ENCODE data around the gene DGCR2.

Gene DGCR2

GRCh38 chr22:19146215-19146968 lies 24.2 kb upstream of the DGCR2 start:
- no peak for DNase-seq
- Histone ChIP-seq H3F3A (ENCODE audit: insufficient read depth, low read length) (no peaks in the 10 kb centered on the region), H3K9me3 (replicated peaks; ENCODE audit: insufficient read depth, low read length) (no peaks in the 10 kb centered on the region), H3K9ac (ENCODE audit: low read length) (no peak overlapping the region), H3K4me3 (ENCODE audit: low read length) (no peak overlapping the region), H3K36me3 (replicated peaks; ENCODE audit: insufficient read depth, low read length) (no peaks in the 10 kb centered on the region), H3K27ac (ENCODE audit: low read length) (no peak overlapping the region), H3K27me3 (replicated peaks; ENCODE audit: insufficient read depth, low read length) (peaks cover 32% of the 10 kb centered on the region), H3K4me2 (ENCODE audit: low read depth, low read length) (no peak overlapping the region), H3K4me1 (ENCODE audit: low read length) (no peaks in the 10 kb centered on the region), H3K79me2 (ENCODE audit: low read length) (peaks cover 22% of the 10 kb centered on the region), H4K20me1 (ENCODE audit: insufficient read depth, low read length) (no peaks in the 10 kb centered on the region), H3K9me2 (replicated peaks; ENCODE audit: insufficient read depth, low read length) (no peaks in the 10 kb centered on the region), H2AFZ (ENCODE audit: low read length) (no peak overlapping the region)
- no peak for TF ChIP-seq EZH2 (optimal IDR thresholded peaks at IDR 0.05; ENCODE audit: low read depth, low read length)
- TF ChIP-seq CTCF (IDR thresholded peaks at IDR 0.05; ENCODE audit: low read length), result 0 out of 2 replicates have a peak, but pooled peaks have one; percentile 5

GRCh38 chr22:19143967-19144400 lies 21.8 kb upstream of the DGCR2 start:
- DNase-seq, result no peak
- H3K27me3 ChIP-seq (replicated peaks; ENCODE audit: insufficient read depth, low read length), result peaks cover 18% of the 10 kb centered on the region
- H3K4me3 ChIP-seq (ENCODE audit: low read length), result peak overlapping the region; percentile 98
- H3K79me2 ChIP-seq (ENCODE audit: low read length), result peaks cover 22% of the 10 kb centered on the region
- peak overlapping the region; percentile 94 for H2AFZ ChIP-seq (ENCODE audit: low read length)
- H3K4me2 ChIP-seq (ENCODE audit: low read depth, low read length), result peak overlapping the region; percentile 96
- H3K27ac ChIP-seq (ENCODE audit: low read length), result peak overlapping the region; percentile 18; the same call in 1 of the 2 replicates
- H3K9me3 ChIP-seq (replicated peaks; ENCODE audit: insufficient read depth, low read length), result no peaks in the 10 kb centered on the region
- TF ChIP-seq CTCF (IDR thresholded peaks at IDR 0.05; ENCODE audit: low read length) (no peak), EZH2 (optimal IDR thresholded peaks at IDR 0.05; ENCODE audit: low read depth, low read length) (no peak), EZH2phosphoT487 (IDR thresholded peaks at IDR 0.05; ENCODE audit: low read length) (no peak)
- H3K36me3 ChIP-seq (replicated peaks; ENCODE audit: insufficient read depth, low read length), result no peaks in the 10 kb centered on the region
- peak overlapping the region; percentile 84 for H3K9ac ChIP-seq (ENCODE audit: low read length)
- no peaks in the 10 kb centered on the region for H3K4me1 ChIP-seq (ENCODE audit: low read length)
- H3K9me2 ChIP-seq (replicated peaks; ENCODE audit: insufficient read depth, low read length), result no peaks in the 10 kb centered on the region
- H4K20me1 ChIP-seq (ENCODE audit: insufficient read depth, low read length), result no peaks in the 10 kb centered on the region
- no peaks in the 10 kb centered on the region for H3F3A ChIP-seq (ENCODE audit: insufficient read depth, low read length)

- Histone ChIP-seq H3K9ac (ENCODE audit: low read length) (no peak overlapping the region), H3K27ac (ENCODE audit: low read length) (no peak overlapping the region), H3K79me2 (ENCODE audit: low read length) (peaks cover 22% of the 10 kb centered on the region), H3K36me3 (replicated peaks; ENCODE audit: insufficient read depth, low read length) (no peaks in the 10 kb centered on the region), H3K4me3 (ENCODE audit: low read length) (no peak overlapping the region), H3K9me3 (replicated peaks; ENCODE audit: insufficient read depth, low read length) (no peaks in the 10 kb centered on the region), H3K9me2 (replicated peaks; ENCODE audit: insufficient read depth, low read length) (no peaks in the 10 kb centered on the region), H3F3A (ENCODE audit: insufficient read depth, low read length) (no peaks in the 10 kb centered on the region), H3K4me1 (ENCODE audit: low read length) (no peaks in the 10 kb centered on the region), H3K27me3 (replicated peaks; ENCODE audit: insufficient read depth, low read length) (peaks cover 10% of the 10 kb centered on the region), H4K20me1 (ENCODE audit: insufficient read depth, low read length) (no peaks in the 10 kb centered on the region), H3K4me2 (ENCODE audit: low read depth, low read length) (peak overlapping the region; percentile 96; the same call in 1 of the 2 replicates), H2AFZ (ENCODE audit: low read length) (no peak overlapping the region)
- no peak for TF ChIP-seq EZH2phosphoT487 (IDR thresholded peaks at IDR 0.05; ENCODE audit: low read length)
- no peak for TF ChIP-seq CTCF (IDR thresholded peaks at IDR 0.05; ENCODE audit: low read length)
- no peak for TF ChIP-seq EZH2 (optimal IDR thresholded peaks at IDR 0.05; ENCODE audit: low read depth, low read length)
- no peak for DNase-seq
Measured at GRCh38 chr22:19143212-19143611, 21.0 kb upstream of the DGCR2 start.
